ENCODE results near the gene SAPCD1. TPM values are rescaled to one million over a fixed set of nuclear protein-coding genes. Genes with fewer than 3 reads are reported as not detected.

Gene SAPCD1
- total and polyA plus RNA-seq, 10 of the 15 experiments (the other 5 are each of a cell fraction or from before 2014, with no cell fraction given): 1.6 to 13.0 (median 5.4) TPM

GRCh38 chr6:31813465-31813849, 51.0 kb downstream of the SAPCD1 start:
- CTCF ChIA-PET: interaction anchor here (0.9 to 2.5 kb wide), 7 partner anchors 9 to 41 kb away, joined by 3 to 12 read pairs (median 4); partner anchors contain the start of gene VARS1
- RAD21 ChIA-PET (ENCODE audit: unreplicated experiment): interaction anchor here (0.9 to 4.3 kb wide), 7 partner anchors 13 to 76 kb away, joined by 3 to 27 read pairs (median 19); partner anchors contain the start of genes CLIC1, HSPA1B and VARS1
- no peak for TF ChIP-seq ZNF207 (IDR thresholded peaks at IDR 0.05; ENCODE audit: borderline replicate concordance)
- TF ChIP-seq EZH2 (IDR thresholded peaks at IDR 0.05; ENCODE audit: borderline replicate concordance, control insufficient read depth, low read depth, low read length): no peak
- TF ChIP-seq CBFB (IDR thresholded peaks at IDR 0.05; ENCODE audit: low read depth): no peak
- TF ChIP-seq CEBPZ (IDR thresholded peaks at IDR 0.05; ENCODE audit: low read depth, low read length): no peak
- TF ChIP-seq ZNF687 (IDR thresholded peaks at IDR 0.05): no peak
- TF ChIP-seq SPI1 (IDR thresholded peaks at IDR 0.05; ENCODE audit: borderline replicate concordance, insufficient read depth, low read depth, low read length): no peak
- TF ChIP-seq ATF7 (IDR thresholded peaks at IDR 0.05; ENCODE audit: low read depth): no peak
- TF ChIP-seq ESRRA (IDR thresholded peaks at IDR 0.05; ENCODE audit: low read length): no peak
- no peak for TF ChIP-seq MYB (IDR thresholded peaks at IDR 0.05; ENCODE audit: borderline replicate concordance, low read depth, low read length)
- TF ChIP-seq RBBP5 (conservative IDR thresholded peaks at IDR 0.05): no peak
- TF ChIP-seq SP1 (IDR thresholded peaks at IDR 0.05; ENCODE audit: low read depth, low read length): no peak
- TF ChIP-seq ZNF274 (IDR thresholded peaks at IDR 0.05; ENCODE audit: insufficient read depth, insufficient read length): no peak
- TF ChIP-seq KAT2A (conservative IDR thresholded peaks at IDR 0.05; ENCODE audit: control insufficient read depth, low read depth, low read length): no peak
- Histone ChIP-seq H3K4me3 (peak overlapping the region; percentile 47; the same call in 1 of the 2 replicates), H2AFZ (ENCODE audit: control insufficient read depth, low read depth, low read length) (no peak overlapping the region; the same call in 1 of the 2 replicates), H3K9ac (ENCODE audit: control insufficient read depth, insufficient read depth, low read length) (peak overlapping the region; percentile 64), H3K27me3 (replicated peaks in 1 of 2; ENCODE audit: control insufficient read depth in 2 of 2, insufficient read depth in 2 of 2, low read length in 1 of 2) (no peaks in the 10 kb centered on the region), H3K4me1 (ENCODE audit: control insufficient read depth, insufficient read depth, low read length) (peaks cover 29% of the 10 kb centered on the region), H3K36me3 (ENCODE audit: control insufficient read depth in 2 of 2, insufficient read depth in 2 of 2, low read length in 1 of 2) (no peaks in the 10 kb centered on the region), H3K27ac (ENCODE audit: control insufficient read depth, insufficient read depth) (peak overlapping the region; percentile 58), H4K20me1 (ENCODE audit: control insufficient read depth, insufficient read depth) (no peaks in the 10 kb centered on the region), H3K4me2 (ENCODE audit: control insufficient read depth, insufficient read depth) (peak overlapping the region; percentile 82), H3K9me3 (replicated peaks; ENCODE audit: control insufficient read depth, insufficient read depth, low read length) (no peaks in the 10 kb centered on the region), H3K79me2 (ENCODE audit: control insufficient read depth, insufficient read depth, low read length) (no peaks in the 10 kb centered on the region; the same call in 1 of the 2 replicates)
- no peak for FAIRE-seq
- 99% methylated on average over 7 of the region's 7 CpGs for WGBS (ENCODE audit: insufficient coverage, insufficient replicate concordance, low lambda C conversion rate, missing lambda C conversion rate)
- POLR2A ChIA-PET: interaction anchor here (0.9 to 5.2 kb wide), 11 partner anchors 10 to 377 kb away, joined by 4 to 91 read pairs (median 10); partner anchors contain the start of genes CLIC1, HSPA1B, MSH5 and PBX2
- ATAC-seq: no peak
- in situ Hi-C loops (cut with MboI): no loop called here
- BruUV-seq (replicated peaks): no TSS peak
- intact Hi-C loops (cut with micrococcal nuclease; ENCODE audit: unreplicated experiment): loop anchor here (2.0 kb wide), 1 partner anchor 17 kb away; no protein-coding TSS in a partner anchor
- DNase-seq (ENCODE audit: low read depth, low spot score): no peak
- SMC1A ChIA-PET (ENCODE audit: uncharacterized antibody, unreplicated experiment): interaction anchor here (0.8 to 3.0 kb wide), 7 partner anchors 10 to 77 kb away, joined by 3 to 12 read pairs (median 7); partner anchors contain the start of gene CLIC1

All from GM12878 (cell line).